NK-92 (cell line): Measurements from ENCODE around the gene SOX30.

ENCODE experiments used
- DNase-seq: peaks from one replicate; lab custom pipeline; 2025; ENCODE audit not compliant: unreplicated experiment; lab: John Stamatoyannopoulos, UW

SOX30 gene

DNA sequence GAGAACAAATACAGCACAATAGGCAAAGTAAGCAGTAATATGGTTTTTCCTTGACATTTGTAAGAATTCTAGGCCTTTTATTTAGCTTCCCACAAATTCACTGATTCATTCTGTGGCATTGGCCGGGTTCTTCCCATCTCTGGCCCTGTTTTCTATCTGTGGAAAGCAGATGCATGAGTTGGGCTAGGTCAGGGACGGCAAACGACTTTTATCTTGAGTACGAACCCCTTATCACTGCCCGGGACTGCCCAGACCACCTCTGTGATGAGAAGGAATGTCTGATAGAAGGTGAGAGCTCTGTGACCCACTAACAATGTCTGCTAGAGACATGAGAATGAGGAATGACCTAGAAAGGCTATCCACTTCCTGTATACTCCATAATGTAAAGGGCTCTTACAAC is 41.2 kb downstream of the SOX30 start:
- no peak for DNase-seq

DNA sequence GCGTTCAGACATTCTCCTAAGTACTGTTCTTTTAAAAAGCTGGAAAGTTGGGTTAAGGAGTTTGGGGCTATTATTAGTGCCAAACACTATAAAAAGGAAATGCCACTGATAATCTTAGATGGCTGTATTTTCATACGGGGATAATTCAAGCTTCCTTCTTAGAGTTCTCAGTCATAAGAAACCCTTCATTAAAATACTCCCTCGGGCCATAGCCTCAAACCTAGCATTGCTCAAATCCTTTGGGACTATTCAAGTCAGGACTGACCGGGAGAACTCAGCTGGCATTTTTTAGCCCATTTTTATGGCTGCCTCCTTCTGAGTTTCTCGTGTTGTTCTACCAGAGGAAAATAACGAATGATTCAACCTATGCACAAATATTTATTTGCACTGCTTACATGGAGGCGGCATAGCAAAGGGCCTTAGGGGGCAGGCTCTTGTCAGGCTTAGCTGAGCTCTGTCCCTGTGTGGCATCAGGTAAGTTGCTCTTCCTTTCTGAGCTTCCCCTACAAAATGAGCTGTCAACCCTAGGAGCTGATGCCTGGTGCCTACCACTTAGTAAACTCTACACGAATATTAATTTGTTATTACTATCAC is 43.2 kb downstream of the SOX30 start:
- DNase-seq, result no peak

DNA sequence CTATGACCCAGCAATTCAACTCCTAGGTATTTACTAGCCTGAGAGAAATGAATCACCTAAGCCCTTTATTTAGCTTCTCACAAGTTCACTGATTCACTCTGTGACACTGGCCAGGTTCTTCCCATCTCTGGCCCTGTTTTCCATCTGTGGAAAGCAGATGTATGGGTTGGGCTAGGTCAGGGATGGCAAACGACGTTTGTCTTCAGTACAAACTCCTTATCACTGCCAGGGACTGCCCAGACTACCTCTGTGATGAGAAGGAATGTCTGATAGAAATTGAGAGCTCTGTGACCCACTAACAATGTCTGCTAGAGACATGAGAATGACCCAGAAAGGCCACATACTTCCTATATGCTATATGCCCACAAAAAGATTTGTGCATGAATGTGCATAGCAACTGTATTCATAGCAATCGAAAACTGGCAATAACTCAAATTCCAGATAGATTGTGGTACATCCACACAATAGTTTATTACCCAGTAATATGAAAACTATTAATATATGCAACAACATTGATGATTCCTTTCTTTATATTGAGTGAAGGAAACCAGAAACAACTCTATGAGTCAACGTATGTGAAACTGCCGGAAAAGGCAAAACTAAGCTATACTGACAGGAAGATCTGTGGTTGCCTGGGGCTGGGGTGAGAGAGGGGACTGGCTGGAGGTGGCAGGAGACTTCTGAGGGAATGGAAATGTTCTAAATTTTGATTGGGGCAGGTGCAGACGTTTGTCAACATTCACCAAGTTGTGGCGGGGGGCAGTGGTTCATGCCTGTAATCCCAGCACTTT is 44.7 kb downstream of the SOX30 start:
- no peak for DNase-seq

DNA sequence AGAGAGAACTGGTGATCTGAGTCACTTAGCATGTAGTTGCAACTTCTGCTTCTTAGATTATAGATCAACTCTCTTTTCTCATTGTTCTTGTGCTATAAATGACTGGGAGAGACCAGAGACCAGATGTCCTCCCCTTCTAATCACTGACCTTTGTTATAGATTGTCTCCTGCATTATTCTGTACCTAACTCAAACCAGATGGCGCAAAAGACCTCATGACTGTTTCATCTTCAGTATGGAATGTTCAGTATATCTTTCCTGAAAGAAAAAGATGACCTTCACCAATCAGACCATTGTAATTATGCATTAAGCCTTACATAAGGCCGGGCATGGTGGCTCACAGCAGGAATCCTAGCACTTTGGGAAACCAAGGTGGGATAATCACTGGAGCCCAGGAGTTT is 46.2 kb downstream of the SOX30 start:
- no peak for DNase-seq

DNA sequence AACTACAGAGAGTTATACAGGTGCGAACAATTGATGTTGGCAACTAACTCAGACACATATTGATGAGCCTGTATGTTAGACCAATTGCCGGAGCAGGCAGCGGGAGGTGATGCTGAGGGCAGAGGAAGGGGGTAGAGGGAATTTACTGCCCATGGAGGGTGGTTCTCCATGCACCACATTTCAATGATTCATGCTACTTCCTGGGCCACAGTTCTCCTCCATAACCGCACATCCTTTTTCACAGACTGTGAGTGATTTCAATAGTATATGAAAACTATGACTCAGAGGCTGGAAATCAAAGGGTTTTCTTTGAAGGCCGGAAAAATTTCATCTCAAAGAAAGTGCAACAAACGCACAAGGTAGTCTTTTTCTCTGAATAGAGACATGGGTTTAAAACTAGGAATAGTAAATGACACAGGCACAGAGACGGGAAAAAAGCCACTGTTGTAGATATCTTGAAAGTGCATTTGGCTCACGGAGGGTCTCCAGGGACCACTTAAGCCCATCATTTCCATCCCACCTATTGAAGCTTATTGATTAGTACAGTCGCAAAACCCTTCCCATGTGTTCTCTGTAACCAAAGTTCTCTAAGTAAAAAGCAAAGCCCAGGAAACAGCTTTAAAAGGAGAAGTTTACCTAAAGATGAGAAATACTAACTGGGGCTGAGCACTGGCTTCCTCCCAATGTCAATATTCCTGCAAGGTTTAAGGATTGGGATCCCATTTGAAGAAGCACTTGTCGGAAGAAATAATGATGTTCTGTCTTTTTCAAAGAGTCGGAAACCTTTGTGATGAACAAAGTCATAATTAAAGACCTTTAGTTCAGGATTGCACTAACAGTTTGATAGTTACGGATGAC is 48.7 kb downstream of the SOX30 start:
- DNase-seq, result no peak

DNA sequence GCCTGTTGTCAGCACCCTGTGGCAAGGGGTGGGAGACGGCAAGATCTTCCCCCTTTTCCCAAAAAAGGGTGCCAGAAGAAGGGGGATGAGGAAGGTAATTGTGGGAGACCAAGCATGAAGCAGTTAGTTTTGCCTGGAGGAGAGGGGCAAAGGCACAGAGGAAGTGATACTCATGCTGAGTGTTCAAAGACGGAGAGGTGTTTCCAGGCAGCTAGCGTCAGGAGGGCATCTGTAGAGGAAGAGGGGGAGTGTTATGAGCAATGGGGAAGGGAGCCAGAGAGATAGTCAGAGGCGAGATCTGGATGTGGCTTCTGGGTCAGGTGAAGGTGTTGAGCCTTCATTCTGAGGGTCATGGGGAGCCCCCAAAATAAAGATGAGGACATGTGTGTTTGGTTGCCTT is 49.7 kb downstream of the SOX30 start:
- no peak for DNase-seq

DNA sequence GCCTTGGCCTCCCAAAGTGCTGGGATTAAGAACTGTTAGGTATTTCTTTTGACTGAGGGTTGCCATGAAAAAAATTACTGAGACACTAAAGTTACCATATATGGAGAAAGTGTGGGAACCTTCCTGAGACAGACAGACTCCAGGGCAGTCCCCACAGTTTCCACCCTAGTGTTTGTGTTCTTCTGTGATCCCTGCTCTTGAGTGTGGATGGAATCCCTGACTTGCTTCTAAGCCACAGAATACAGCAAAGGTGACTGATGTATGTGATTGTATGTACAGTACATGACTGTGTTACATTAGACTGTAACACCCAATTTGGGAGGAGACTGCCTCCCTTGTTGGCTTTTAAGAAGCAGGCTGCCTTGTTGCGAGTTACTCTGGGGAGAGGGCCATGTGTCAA is 52.0 kb downstream of the SOX30 start:
- DNase-seq, result no peak

DNA sequence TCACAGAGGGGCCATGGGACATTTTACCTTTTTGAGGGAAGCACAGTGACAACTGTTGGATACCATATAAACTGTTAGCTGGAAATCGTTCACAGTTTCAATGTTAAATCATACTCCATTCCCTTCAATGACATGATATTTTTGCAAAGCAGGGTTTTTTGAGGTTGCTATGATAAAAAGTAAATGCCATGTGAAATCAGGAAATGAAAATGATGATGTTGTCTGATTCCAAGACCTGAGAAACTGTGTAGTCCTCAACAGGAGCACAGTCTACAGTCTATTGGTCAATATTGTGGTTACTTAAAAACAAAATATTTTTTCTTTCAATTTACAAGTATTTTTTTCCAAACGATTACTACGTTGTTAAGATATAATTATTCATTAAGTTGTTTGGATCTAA is 52.7 kb downstream of the SOX30 start:
- no peak for DNase-seq

DNA sequence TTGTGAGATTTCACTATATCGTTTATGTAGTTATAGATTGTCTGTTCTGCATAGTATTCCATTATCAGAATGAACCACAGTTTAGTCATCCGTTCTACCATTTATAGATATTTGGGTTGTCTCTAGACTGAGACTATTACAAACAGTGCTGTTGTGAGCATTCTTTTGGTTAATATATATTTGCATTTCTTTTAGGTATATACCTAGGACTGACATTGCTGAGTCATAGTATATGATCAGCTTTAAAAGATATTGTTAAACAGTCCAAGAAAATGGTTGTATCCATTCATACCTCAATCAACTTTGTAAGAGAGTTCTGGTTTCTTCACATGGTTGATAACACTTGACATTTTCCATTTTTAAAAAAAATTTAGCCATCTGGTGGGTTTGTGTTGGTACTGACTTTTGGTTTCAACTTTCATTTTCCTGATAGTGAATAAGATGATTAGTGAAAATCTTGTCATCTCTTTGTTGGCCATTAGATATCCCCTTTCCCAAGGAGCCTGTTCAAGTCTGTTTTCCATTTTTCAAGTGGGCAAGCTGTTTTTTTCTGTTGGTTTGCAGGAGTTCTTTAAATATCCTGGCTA is 53.8 kb downstream of the SOX30 start:
- DNase-seq, result no peak

DNA sequence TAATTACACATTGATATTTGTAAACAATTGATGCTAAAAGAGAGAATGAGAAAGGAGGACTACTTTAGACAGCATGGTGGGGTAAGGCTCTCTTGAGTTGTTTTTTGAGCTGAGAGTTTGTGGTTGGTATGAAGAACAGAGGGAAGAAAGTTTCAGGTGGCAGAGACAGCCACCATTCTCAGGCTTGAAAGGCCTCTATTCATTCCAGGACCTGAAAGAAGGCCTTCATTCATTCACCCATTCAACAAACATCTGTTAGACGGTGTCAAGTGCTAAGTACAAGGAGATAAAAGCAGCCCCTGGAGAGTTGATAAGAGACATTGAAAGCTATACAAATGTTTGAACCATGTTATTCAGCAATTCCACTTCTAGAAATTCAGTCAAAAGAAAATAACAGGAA is 55.0 kb downstream of the SOX30 start:
- DNase-seq, result no peak

DNA sequence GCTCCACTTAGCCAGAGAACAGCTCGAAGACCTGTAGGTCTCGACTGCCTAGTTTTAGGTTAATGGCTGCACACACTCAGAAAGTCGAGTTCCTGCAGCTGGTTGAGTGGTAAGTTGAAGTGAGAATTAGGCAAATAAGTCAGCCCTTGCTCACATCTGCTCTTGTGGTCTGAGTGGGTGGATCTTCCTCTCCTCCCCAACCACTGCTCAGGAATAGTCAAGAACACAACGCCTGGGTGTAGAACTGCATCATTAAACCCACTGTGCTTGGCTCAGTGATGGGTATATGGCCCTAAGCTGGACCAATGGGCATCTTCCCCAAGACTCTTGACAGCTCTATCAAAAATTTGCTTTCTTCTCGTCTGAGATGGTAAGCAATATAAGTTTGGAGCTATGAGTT is 55.8 kb downstream of the SOX30 start:
- no peak for DNase-seq

DNA sequence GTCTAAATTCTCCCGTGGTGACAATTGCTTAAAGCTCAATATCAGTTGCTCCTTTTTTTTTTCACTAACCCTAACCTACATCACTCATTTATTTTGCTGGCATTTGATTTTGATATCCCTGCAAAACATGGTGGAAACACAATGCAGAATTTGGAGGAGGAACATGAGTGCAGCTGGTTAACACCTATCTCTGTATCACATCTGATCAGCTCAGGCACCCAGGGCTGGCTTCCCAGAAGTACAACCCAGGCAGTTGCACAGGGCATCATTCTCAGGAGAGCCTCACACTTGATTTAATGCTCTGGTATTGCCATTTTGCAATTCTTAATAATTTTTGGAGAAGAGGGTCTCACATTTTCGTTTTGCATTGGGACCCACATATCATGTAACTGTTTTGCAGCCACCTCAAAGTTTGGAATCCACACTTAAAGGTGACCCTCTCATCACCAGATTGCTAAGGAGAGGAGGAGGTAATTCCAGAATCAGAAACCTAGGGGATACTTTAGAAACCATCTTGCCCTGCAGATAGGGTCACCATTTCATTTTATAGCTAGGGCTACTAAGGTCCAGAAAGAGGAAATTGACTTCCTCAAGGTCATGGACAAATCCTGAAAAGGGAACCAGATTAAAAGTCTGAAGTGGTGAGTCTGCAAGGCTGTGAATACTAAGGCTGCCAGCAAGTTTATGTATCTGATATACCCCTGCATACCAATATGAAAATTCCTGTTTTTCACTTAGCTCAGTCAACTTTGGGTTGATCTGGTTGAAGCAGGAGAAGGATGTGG is 57.4 kb downstream of the SOX30 start:
- DNase-seq, result no peak

DNA sequence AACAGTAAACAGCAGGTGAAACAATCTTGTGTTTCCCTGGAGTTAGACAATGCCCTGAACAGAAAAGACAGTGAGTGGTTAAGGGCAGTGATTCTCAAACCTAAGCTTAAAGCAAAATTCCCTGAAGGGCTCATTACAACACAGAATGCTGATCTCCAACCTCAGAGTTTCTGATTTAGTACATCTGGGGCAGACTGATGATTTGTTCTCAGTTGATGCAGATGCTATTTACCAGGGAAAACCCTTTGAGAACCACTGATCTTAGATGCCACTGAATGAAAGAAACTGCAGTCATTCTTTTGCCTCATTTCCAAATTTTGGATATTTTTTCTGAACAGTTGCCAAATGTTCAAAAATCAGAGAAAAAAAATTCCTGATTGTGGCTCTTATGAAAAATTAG is 58.0 kb downstream of the SOX30 start:
- no peak for DNase-seq

DNA sequence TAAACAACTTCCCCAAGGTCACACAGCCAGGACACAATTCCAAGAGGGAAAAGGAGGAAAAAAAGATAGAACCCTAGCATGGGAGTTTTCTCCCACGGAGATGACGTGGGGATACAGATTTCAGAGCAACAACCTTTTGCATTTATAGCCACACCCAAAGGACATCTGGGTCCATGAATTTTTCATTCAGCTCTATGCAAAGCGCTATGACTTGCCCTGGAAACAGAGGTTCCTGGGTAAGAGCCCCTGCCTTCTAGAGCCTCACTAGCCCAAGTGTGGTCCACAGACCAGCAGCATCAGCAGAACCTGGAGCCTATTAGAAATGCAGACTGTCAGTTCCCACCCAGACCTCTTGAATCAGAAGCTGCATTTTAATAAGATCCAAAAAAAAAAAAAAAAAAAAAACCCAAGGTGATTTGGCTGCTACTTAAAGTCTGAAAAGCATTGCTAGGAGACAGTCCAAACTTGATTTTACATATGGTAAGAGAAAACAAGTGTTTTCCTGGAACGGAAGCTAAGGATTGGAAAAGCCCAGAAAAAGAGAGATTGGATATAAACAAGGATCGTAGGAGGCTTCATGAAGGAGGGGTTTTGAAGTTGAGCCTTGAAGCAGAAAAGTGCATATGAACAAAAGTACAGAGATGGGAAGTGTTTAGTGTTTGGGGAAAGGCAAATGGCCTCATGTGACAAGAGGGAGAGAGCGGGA is 59.0 kb downstream of the SOX30 start:
- DNase-seq, result no peak

DNA sequence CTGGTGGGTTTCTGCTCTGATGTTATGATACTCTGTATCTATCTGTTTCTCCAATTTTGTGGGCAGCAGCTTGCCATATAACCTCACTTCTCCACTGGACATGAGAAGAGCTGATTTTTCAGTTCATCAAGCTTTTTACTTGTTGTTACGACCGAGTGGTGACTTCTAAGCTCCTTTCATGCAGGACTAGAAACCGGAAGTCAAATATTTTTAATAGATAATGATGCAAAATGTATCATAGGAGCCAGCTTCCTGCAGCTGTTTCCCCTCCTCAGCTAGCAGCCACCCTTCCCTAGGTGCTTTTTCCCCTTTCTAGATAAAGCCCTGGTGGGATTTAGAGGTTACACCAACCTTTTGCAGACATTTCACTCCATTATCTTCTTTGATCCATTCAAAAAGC is 59.6 kb downstream of the SOX30 start:
- no peak for DNase-seq

DNA sequence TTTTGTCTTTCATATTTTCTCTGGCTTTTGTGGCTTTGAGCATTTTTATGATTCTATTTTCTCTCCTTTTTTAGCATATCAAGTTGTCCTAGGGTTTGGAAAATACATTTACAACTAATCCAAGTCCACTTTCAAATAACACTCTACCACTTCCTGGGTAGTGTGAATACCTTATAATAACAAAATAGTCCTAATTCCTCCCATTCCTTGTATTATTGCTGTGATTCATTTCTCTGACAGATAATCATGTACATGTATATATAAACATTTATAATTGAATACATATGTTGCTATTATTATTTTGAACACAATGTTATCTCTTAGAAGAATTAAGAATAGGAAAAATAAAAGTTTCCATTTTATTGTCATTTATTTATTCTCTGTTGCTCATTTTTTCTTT is 61.8 kb downstream of the SOX30 start:
- no peak for DNase-seq

DNA sequence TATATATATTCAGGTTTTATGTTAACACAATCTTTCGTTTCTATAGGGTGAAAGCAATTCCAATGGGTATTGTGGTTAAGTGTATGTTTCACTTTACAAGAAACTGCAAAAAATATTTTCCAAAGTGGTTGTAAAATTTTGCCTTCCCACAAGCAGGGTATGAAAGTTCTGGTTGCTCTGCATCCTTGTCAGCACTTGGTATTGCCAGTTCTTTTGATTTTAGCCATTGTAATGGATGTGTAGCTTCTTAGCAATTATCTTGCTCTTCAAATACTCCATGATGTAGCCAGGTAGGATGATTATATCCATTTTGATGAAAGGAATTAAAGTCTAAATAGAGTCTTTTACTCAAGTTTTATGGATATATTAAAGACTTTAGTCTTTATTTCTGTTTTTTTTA is 67.6 kb downstream of the SOX30 start:
- no peak for DNase-seq

DNA sequence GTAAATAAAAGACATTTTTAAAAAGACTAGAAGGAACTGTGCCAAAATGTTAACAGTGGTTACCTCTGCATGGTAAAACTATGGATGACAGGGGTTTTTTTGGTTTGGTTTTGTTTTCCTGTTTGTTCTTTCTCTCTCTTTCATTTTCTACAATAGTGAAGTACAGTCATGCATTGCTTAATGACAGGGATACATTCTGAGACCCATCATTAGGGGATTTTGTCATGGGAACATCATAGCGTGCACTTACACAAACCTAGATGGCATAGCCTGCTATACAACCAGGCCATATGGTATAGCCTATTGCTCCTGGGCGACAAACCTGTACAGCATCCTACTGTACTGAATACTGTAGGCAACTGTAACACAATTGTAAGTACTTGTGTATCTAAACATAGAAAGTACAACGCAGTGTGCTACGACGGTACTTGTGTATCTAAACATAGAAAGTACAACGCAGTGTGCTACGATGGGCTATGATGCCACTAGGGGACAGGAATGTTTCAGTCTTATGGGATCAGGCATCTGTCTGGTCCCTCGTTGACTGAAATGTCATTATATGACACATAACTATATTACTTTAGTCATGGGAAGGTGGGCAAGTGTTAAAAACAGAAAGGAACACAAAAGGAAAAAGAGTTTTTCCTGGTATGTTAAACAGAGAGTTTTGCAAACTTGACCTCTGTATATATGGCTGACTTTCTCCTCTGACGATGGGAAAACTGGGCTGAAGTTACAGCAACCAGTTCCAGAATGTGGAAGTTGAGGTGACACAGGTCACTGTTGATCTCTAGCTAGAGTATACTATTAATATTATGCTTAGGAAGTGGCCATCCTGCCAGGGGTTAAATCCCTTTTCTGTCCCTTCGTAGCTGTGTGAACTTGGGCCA is 69.3 kb downstream of the SOX30 start:
- DNase-seq, result no peak

DNA sequence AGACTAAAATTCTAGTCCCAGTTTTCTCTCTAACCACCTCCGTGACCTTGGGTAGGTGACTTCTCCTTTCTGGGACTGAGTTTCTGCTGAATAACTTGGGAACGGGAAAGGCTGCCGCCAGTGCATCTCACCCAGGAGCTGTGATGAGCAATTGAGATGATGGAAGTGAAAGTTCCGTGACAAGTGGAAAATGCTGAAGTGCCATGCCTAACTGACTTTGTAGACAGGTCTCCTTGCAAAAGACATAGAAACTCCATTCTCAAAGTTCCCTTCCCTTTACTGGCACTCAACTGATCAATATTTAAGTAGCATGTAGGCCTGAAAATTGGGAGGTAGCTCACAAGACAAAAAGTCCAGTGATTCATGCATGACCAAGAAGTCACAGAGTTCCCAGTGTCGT is 70.3 kb downstream of the SOX30 start:
- DNase-seq, result no peak
